Sigmoid colon (tissue), 4 donors: ENCODE data around the gene RACGAP1.

ENCODE experiments used
- CTCF ChIP-seq, 4 experiments: fragments of 450-650 bp in 3 of 4; fragments of 200-600 bp in 1 of 4; IDR thresholded peaks; one replicate each; pipeline ENCODE4 v1.5.1; 2016 to 2019; ENCODE audit warnings: antibody characterized with exemption in 4 of 4, mild to moderate bottlenecking in 3 of 4, moderate library complexity in 2 of 4
- EP300 ChIP-seq, 4 donors: sonication (generic); formaldehyde crosslinking; IDR thresholded peaks; one replicate each; pipeline ENCODE4 v1.6.1; 2017; ENCODE audit warnings: antibody characterized with exemption in 4 of 4
- POLR2A ChIP-seq, 2 donors: fragments of 450-650 bp; IDR thresholded peaks; one replicate each; pipeline ENCODE4 v1.6.1; 2016; ENCODE audit warnings: antibody characterized with exemption in 2 of 2, mild to moderate bottlenecking in 2 of 2, moderate library complexity in 2 of 2
- POLR2AphosphoS5 ChIP-seq, 4 donors: sonication (generic); formaldehyde crosslinking; IDR thresholded peaks; one replicate each; pipeline ENCODE4 v1.6.1; 2017; ENCODE audit warnings: antibody characterized with exemption in 4 of 4

DNA sequence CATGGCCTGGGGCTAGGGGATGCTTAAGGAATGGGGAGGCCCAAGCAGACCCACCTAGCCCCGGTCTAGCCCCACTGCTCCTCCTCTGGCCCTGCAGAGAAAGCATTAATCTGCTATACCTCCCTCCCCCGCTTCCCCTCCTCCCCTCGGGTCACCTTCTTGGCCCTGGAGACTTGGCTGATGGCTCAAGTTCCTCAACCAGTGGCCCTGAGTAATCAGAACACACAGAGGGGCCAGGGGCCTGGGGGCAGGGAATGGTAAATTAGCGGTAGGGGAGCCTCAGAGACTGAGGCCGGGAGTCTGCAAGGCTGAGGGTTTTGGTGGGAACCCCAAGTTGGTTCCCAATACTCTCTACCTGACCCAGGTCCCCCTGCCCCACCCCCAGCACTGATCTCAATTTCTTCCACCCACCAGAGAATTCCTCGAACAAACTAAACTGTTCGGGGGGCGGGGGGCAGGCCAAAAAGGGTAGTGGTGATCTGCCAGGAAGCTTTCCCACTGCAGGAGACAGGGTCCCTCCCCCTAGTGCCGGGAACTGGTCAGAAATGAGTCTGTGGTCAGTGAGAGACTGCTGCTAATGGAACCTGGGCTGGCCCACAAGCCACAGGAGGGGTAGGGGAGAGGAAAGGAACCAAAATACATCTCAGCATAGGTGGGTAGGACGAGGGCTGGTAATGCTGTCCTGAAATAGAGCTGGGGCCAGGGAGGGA lies 47.1 kb upstream of the RACGAP1 start:
- TF ChIP-seq CTCF (IDR thresholded peaks at IDR 0.05) (no peak), POLR2AphosphoS5 (IDR thresholded peaks at IDR 0.05) (no peak), POLR2A (IDR thresholded peaks at IDR 0.05) (no peak), EP300 (IDR thresholded peaks at IDR 0.05) (no peak)
